Myocyte (in vitro differentiated cells): ENCODE results near the gene GARIN5A. TPM values are rescaled to one million over a fixed set of nuclear protein-coding genes. Genes with fewer than 3 reads are reported as not detected.

ENCODE experiments used
- DNase-seq: peaks from one replicate; pipeline ENCODE4 v3.0.0-alpha.2; 2012; ENCODE audit warnings: low read depth
- polyA plus RNA-seq: library from polyadenylated mRNA; unstranded; fragments of >200 nt; gene quantifications from one replicate; pipeline ENCODE4 v1.2.1, GENCODE V29; 2012; ENCODE audit warnings: missing spikeins
- total RNA-seq: library from RNA; depleted of rRNA; stranded (reverse); fragments of >200 nt; gene quantifications from 2 replicates; pipeline ENCODE4 v1.2.3, GENCODE V29; 2014

Gene GARIN5A
- 1.5 and 3.0 TPM in 2 replicates for total RNA-seq
- 1.9 TPM for polyA plus RNA-seq

DNA sequence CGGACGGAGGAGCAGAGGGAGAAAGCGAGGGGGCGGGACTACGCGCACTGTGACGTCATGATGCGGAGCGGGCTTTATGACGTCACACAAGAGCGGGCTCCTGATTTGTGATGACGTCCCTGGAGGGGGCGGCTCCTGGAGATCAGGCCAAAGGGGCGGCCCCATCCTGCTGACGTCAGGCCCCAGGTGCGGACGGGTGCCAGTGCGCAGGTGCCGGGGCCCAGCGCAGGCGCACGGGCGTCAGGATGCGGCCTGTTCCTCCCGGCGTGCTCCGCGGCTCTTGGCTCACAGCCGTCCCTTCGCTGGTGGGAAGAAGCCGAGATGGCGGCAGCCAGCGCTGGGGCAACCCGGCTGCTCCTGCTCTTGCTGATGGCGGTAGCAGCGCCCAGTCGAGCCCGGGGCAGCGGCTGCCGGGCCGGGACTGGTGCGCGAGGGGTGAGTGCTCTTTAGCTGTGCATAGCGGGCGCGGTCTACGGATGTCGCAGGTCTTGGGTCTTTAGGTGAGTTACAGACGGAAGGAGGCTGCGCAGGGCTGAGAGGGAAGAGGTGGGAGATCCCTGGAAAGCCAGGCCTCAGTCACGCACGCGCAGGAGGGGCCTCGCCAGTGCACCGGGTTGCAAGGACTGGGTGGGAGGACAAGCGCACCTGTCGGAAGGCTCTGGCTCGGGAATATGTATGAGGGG, at the start of gene GARIN5A, which contains the start of gene EMC10:
TSS of gene GARIN5A (minus strand) at position 625 of the 683 bp plus-strand sequence. CDS start at position 165, 460 bp downstream.
TSS of gene EMC10 (plus strand) at position 284 of the 683 bp plus-strand sequence. CDS start at position 322, 38 bp downstream.
- DNase-seq: peak; percentile 90

DNA sequence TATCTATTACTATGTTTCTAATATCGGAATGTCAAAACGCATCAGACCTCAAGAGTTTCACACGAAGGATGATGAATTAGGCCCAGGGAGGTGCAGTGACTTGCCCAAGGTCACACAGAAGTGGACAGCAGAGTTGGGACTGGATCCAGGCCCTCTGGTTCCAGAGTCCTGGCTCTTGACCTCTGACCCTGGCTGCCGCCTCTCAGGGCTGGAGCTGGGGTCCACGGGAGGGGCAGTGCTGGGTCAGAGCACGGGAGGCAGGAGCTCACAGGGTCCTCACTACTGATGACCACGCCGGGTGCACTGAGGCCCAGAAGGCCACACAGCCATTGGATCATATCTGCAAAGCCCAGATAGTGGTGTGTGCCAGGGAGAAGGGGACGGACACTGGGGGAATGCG, 46.2 kb upstream of the GARIN5A start:
- DNase-seq: no peak

DNA sequence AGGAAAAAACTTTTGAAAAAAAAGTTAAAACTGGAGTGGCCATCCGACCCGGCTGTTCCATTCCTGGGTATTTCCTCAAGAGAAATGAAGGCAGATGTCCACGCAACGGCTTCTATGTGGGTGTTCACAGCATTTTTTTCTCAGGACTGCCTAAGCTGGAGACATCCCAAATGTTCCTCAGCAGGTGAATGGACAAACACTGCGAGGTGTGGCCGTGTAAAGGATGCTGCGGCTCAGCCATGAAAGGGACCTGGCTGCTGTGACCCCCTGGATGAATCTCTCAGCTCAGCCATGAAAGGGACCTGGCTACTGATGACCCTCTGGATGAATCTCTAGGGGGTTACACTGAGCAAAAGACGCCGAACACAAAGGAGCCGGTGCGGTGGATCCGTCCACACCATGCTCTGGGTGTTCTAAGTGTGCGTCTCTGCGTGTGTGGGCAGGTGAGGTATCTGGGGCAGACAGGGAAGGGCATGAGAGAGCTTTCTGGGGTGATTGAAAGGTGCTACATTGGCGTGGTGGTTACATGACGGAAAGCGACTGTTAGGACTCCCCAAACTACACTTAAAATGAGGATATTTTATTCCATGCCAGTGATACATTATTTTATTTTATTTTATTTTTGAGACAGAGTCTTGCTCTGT, 44.3 kb upstream of the GARIN5A start:
- no peak for DNase-seq

DNA sequence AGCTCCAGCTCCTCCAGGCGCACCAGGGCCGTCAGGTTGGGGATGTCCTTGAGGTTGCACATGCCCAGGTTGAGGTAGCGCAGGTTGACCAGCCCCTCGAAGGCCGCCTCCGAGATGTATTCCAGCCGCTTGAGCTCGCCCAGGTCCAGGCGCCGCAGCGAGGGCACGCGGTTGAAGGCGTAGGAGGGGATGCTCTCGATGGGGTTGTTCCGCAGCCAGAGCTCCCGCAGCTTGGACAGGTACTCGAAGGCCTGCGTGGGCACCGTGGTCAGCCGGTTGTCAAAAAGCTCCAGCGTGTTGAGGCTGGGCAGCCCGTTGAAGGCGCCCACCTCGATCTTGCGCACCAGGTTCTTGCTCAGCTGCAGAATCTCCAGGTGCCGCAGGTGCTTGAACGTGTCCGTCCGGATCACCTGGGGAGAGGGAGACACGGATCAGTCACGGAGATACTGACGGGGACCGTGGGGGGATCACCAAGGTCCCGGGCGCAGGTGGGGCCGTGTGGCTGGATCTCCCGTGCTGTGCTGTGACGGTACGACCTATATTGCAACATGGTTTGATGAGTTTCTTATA, 42.4 kb upstream of the GARIN5A start:
- no peak for DNase-seq

DNA sequence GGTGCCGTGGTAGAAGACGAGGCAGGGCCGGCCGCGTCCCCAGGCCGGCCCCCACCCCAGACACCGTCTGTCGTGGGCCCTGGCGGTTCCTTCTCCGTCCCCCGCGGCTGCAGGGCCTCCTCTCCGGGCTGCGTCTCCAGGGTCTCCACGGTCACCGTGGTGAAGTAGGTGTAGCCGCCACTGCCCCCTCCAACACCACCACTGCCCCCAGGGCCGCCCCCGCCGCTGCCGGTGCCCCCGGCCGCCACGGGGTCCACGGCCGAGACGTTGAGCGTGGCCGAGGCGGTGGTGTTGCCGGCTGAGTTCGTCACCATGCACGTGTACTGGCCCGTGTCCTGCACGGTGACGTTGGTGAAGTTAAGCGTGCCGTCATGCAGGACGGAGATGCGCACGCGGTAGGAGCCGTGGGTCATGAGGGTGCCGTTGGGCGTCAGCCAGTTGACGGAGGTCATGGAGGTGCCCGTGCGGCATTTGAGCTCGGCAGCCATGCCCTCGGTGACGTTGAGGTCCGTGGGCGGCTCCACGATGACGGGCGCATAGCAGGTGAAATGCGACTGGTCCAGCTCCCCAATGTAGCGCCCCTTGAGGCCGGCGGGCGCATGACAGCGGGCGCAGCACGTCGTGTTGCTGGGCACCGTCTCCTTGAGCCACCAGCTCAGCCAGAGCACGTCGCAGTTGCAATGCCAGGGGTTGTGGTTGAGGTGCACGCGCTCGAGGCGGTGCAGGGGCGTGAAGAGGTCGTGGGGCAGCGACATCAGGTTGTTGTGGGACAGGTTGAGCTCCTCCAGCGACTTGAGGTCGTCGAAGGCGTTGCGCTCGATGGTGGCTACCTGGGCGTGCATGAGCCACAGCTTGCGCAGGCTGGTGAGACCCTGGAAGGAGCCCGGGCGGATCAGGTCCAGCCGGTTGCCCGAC, 41.7 kb upstream of the GARIN5A start:
- DNase-seq: no peak

DNA sequence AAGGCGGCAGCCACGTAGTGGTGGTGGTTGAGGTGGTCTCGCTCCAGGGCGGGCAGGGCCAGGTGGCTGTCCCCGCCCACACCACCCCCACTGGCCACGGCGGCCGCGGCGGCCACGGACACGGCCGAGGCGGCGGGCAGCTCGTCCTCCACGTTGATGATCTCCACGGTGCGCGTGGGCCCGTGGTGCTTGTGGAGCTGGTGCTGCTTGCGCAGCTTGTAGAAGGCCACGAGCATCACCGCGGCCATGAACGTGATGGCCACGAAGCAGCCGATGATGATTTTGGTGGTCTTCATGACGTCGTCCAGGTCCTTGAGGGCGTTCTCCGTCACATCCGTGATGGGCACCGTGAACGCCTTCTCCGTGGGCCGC, 41.0 kb upstream of the GARIN5A start:
- DNase-seq: no peak

DNA sequence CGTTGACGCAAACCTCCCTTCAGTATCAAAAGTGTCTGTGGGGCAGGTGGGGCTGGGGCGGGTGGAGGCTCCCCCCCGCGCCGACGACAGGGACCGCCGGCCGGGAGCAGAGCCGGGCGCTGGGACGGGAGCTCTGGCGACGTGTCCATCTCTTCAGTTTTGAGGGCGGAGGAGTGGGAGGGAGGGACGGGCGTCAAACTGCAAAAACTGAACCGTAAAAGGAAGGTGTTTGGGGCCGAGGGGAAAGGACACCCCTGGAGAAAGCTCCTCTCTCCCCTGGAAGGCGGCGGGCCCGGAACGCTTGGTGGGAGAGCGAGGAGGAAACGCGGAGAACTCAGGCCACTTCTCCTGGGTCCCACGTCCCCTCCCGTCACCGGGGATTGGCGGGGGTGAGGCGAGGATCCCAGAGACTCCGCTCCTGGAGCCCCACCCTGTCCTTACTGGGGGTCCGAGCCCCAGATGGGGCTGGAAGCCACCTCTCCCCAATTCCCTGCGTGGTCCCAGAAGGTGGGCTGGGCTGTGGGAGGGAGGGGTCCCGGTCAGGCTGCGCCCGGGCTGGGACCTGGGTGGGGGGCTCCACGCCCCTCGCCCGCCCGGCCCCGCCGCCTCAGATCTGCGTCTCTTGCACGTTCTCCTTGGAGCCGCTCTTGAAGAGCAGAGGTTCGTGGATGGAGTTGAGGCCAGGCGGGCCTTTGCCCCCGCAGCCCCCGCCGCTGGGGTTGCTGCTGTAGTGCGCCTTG, 40.5 kb upstream of the GARIN5A start:
- DNase-seq: no peak

DNA sequence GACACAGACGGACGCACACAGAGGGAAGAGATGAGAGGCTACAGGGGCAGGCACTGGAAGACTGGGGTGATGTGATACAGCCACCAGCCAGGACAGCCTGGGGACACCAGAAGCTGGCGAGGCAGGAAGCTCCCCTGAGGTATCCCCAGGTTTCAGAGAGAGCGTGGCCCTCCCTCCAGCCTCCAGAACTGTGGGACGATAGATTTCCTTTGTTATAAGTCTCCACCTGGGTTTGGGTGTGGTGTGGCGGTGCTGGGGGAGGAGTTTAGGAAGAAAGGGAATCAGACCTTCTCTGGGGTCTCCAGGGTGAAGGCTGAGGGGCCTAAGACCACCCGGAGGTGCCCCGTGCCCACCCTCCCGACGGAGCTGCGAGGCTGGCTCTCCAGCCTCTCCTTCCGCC, 39.8 kb upstream of the GARIN5A start:
- DNase-seq: no peak

DNA sequence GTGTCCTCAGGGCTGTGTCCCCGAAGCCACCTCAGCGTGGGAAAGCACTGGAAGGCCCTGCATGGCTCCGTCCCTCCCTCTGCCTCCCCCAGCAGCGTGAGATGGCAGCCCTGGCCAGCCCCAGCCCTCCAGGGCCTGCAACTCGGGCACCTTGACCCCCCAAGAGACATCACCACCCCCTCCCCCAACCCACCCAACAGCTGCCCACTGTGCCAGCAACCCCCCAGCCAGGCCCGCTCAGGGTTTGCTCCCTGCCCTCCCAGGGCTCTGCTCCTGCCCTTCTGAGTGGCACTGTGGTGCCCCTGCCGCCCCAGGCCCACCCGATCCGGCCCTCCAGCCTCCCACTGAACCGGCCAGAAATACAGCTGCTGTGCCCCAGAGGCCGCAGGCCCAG, 38.5 kb upstream of the GARIN5A start:
- DNase-seq: no peak

DNA sequence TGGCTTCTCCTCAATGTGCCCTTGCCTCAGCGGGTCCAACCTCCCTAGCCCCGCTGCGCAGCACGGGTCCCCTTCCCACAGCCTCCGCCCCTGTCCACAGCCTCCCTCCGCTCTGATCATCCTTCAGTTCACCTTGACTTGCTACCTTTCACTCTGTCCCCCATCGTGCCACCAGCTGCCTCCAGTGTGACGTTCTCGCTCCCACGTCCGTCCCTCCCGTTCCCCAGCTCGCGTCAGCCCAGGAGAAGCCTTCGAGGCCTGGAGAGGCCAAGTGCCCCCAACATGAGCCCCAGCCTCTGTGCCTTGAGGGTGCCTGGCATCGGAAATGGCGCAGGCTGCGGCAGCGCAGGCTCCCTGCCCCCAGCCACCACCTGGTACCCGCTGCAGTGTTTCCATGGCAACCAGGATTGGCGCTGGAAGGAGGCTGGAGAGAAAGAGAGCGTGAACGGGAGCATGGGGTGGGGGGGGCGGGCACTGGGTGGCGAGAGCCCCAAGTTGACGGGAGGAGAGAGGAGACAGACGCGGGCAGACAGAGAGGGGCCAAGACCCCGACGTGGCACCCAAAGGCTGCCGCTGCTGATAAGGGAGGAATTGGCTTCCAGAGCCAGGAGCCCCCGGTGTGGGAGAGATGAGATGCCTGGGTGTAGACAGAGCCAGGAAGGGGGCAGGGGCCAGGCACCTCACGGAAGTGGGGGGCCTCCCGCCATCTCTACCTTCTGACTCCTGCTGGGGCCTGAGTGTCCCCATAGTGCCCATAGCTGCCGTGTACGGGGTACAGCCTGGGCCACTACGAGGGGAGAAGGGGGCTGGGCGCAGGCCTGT, 37.9 kb upstream of the GARIN5A start:
- DNase-seq: no peak

DNA sequence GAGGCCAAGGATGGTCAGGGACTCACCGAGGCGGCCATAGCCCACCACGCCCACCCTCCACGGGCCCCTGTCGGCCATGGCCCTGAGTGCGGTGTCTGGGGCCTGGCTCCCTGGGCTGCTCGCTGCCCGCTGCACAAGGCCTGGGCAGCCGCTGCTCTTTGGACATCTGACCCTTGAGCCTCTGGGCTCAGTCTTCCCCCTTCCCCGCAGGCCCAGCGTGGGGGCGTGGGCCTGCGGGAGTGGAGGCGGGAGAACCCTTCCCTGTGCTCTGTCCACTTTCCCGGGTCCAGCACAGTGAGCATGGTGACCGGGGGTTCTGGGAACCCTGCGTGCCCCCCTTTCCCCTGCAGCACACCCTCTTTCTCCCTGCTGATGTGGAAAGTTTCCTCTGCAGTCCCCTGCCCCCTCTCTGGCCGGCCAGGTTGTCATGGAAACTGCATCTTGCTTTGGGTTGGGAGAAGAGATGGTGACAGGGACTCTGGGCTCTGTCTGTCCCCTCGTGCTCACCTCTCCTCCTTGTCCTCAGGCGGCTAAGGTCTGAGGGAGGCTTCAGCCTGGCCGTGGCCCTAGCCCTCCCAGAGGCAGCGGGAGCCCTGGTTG, 37.2 kb upstream of the GARIN5A start, which contains the start of gene ASPDH:
TSS of gene ASPDH (minus strand) at position 168 of the 600 bp plus-strand sequence. CDS start at position 78, 90 bp downstream.
- no peak for DNase-seq

DNA sequence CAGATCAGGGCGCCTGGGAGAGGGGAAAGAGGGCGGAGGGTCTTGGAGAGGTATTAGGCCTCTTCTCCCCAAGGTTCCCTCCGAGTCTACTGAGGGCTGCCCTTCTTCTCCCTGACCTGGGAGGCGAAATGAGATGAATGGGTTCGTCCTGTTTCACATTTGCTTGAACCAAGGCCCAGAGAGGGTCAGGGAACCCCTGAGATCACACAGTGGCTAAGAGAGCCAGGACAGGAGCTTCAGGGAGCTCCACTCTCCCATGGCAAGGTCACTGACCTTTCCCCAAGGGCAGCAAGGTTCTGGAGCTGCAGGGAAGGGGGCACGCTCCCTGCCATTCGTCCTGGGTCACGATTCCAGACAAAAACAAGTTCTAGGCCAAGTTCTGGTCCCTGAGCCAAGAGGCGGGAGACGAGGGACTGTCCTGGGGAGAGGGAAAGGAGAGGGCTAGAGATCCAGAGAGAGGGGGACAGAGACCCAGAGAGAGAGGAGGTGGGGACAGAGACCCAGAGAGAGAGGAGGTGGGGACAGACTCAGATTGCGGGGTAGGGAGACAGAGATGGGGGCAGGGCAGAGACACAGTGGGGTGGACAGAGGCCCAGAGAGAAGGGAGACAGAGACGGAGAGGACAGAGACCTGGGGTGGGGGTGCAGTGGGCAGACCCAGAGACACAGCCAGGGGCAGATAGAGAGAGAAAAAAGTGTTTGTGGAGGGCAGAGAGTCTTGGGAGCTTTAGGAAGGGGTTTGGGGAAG, 36.5 kb upstream of the GARIN5A start:
- DNase-seq: no peak

DNA sequence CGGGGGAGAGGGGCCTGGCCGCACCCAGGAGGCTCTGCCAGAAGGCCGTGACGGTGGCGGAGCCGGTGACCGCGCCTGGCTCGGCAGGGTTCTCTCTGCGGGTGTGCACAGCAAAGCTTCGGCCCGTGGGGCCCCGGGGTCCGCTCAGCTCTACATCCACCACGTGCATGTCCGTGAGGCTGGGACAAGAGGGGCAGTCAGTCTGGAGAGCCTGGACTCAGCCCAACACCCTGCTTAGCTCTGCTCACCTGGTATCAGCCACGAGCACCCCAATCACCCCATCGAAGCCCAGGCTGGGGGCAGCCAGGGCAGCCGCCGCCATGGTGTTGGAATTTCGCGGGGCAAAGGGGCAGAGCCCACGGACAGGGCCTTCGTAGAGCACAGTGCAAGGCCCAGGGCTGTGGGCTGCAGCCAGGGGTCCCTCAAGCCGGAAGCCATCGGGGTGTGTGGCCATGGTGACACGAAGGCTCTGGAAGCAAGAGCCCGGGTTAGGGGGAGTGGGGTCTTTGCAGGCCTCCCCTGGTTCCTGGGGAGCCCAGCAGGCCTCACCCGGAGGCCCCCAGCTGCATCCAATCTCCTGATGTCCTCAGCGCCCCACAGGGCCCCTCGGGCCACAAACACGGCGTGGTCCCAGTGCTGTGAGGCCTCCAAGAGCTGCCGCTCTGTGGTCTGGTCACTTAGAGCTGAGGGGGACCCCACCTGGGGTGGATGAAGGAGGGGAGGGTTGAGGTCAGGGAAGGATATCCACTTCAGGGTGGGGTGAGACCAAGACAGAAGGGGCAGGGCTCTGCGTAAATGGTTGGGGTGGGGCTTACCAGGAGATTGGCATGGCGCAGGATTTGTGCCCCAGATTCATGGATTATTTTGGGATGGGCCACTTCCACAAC, 35.7 kb upstream of the GARIN5A start:
- no peak for DNase-seq

DNA sequence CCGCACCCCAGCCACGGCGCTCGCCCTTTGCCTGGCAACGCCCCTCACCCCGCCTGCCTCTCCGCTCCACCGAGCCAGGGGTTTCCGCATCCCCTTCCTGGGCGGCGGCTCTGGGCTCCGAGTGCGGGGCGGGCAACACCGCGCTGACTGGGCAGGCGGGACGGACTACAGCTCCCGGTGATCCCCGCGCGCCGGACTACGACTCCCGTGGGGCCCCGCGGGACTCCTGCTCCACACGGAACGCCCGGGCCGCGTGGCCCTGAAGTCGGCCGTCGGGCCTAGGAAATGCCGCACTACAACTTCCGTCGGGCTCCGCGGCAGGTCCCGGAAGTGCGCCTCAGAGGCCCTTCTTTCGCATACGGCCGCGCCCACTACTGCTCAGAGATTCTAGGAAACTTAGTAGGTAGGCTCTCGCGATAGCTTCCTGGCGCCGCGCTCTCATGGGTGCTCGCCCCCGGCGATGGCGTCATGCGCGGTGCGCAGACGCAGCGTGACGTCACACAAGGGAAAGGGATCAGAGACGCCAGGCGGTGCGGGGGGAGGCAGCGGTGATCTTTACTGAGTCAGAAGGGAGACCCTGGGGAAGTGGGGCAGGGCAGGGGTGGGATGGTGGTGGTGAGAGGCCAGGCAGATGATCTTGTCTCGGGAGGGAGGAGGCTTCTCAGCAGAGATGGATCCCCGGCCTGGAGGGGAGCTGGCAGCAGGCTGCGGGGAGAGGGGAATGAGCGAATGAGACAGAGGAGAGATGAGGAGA, 34.6 kb upstream of the GARIN5A start, which contains the start of gene JOSD2:
TSS of gene JOSD2 (minus strand) at position 123 of the 754 bp plus-strand sequence. CDS start 760 bp downstream, outside the sequence.
- peak; percentile 99 for DNase-seq

DNA sequence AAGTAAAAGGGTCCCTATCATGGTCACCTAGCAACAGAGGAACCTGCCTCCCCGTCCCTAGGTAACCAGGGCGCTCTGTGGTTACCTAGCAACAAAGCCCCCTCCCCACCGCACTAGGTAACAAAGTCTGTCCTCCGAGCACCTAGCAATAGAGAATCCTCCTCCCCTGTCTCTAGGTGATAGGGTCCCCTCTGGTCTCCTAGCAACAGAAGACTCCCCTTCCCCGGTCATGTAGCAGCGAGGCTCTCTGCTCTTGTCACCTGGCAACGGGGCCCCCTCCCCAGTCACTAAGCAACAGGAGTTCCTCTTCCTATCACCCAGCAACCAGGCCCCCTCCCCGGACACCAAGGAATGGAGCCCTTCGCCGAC, 34.0 kb upstream of the GARIN5A start:
- DNase-seq: no peak

DNA sequence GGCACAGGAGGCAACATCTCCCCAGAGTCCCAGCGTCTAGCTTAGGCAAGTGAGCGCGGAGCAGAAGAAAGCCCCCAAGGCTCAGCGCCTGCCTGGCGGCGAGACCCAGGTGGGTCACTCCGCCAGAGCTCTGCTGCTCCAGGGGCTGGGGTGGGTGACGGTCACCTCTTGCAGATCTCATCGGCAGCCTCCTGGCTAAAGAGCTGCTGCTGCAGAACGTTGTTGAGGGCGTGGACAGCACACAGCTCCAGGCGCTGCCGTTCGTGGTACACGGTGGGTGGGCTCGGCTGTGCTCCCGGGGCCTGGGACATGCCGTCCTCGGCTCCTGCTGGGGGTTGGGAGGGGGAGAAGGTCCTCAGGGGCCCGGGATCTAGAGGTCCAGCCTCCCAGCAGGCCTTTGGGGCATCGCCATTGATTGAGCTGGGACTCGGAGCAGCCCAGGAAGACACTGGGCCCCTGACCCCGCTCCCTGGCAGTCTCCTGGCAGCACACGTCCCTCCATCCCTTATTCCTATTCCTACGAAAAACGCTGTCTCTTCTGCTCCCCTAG, 33.5 kb upstream of the GARIN5A start:
- peak; percentile 10 for DNase-seq
